Panc1 (cell line): ENCODE measurements around the gene MTFR2. TPM values are rescaled to one million over a fixed set of nuclear protein-coding genes. Genes with fewer than 3 reads are reported as not detected.
A peak's percentile ranks its signal among the peaks of the same experiment; 100 is the strongest.

Experiments
- ATAC-seq: fragments of 200-7000 bp; cut with Tn5 transposase; 2 replicates; pipeline ENCODE4 v1.9.1; 2020; ENCODE audit warnings: mild to moderate bottlenecking, moderate library complexity
- Bru-seq: library from RNA; stranded (reverse); fragments of 400-500 nt; gene quantifications from one replicate; lab custom pipeline; 2021; lab: Mats Ljungman, UMichigan
- BruChase-seq, 2 experiments: library from RNA; stranded (reverse); fragments of 400-500 nt; gene quantifications; one replicate each; lab custom pipeline; 2021; lab: Mats Ljungman, UMichigan
- BruUV-seq: library from RNA; stranded (reverse); fragments of 400-500 nt; replicated peaks from 2 replicates; lab custom pipeline; 2021; lab: Mats Ljungman, UMichigan
- CTCF ChIA-PET: fragments of 300-600 bp; sonication (Branson Sonifier 250); formaldehyde crosslinking; loops from one replicate; lab custom pipeline; 2022; ENCODE audit warnings: antibody characterized with exemption; lab: Charles Lee
- POLR2A ChIA-PET: fragments of 300-600 bp; sonication (Branson Sonifier 250); formaldehyde crosslinking; loops from one replicate; lab custom pipeline; 2022; ENCODE audit warnings: antibody characterized with exemption; lab: Charles Lee
- DNase-seq: peaks from one replicate; pipeline ENCODE4 v3.0.0-alpha.2; 2010; ENCODE audit warnings: low read depth, low spot score
- H3K27ac ChIP-seq: 2 replicates; pipeline ENCODE4 v1.5.1; 2011; ENCODE audit warnings: mild to moderate bottlenecking, low read length, inconsistent platforms
- H3K27me3 ChIP-seq: fragments of 200-500 bp; sonication (Bioruptor generic); 2 replicates; pipeline ENCODE4 v1.6.0; 2014; ENCODE audit warnings: low read length, inconsistent platforms; ENCODE audit not compliant: control insufficient read depth, insufficient read depth
- H3K36me3 ChIP-seq: fragments of 200-500 bp; sonication (Bioruptor generic); 2 replicates; pipeline ENCODE4 v1.5.1; 2014; ENCODE audit warnings: inconsistent platforms, mild to moderate bottlenecking, low read length, moderate library complexity; ENCODE audit not compliant: control insufficient read depth, insufficient read depth
- H3K4me1 ChIP-seq: 2 replicates; pipeline ENCODE4 v1.5.1; 2011; ENCODE audit warnings: inconsistent platforms, mild to moderate bottlenecking, low read length, moderate library complexity; ENCODE audit not compliant: control insufficient read depth, insufficient read depth
- H3K4me3 ChIP-seq, 2 experiments: 2 replicates each; pipeline ENCODE4 v1.5.1; 2011 to 2012; ENCODE audit warnings: low read depth in 2 of 2, low read length in 2 of 2, mild to moderate bottlenecking in 2 of 2, inconsistent platforms in 1 of 2, moderate library complexity in 1 of 2
- H3K9me3 ChIP-seq: fragments of 200-500 bp; sonication (Bioruptor generic); 2 replicates; pipeline ENCODE4 v1.5.1; 2014; ENCODE audit warnings: low read depth, mild to moderate bottlenecking, inconsistent platforms, low read length, moderate library complexity; ENCODE audit not compliant: control insufficient read depth, insufficient read depth
- CTCF ChIP-seq: fragments of 450-650 bp; IDR thresholded peaks from 2 replicates; pipeline ENCODE4 v1.5.1; 2017; ENCODE audit warnings: mild to moderate bottlenecking
- POLR2AphosphoS5 ChIP-seq: IDR thresholded peaks from 2 replicates; pipeline ENCODE4 v1.6.1; 2012; ENCODE audit warnings: mild to moderate bottlenecking, low read depth, low read length, moderate library complexity
- REST ChIP-seq, 2 experiments: IDR thresholded peaks; 2 replicates each; pipeline ENCODE4 v1.6.1; 2011 to 2012; ENCODE audit warnings: low read depth in 2 of 2, control low read depth in 1 of 2, low read length in 1 of 2, mild to moderate bottlenecking in 1 of 2, moderate library complexity in 1 of 2; ENCODE audit not compliant: insufficient read depth in 1 of 2
- SIN3A ChIP-seq: IDR thresholded peaks from 2 replicates; pipeline ENCODE4 v1.6.1; 2012; ENCODE audit warnings: low read depth, mild to moderate bottlenecking, low read length, moderate library complexity, borderline replicate concordance; ENCODE audit not compliant: insufficient read depth
- TCF7L2 ChIP-seq: IDR thresholded peaks from 2 replicates; pipeline ENCODE4 v1.6.1; 2011; ENCODE audit warnings: mild to moderate bottlenecking, low read depth, low read length, inconsistent platforms
- in situ Hi-C: cut with HindIII; loops from 2 replicates; pipeline ENCODE4 v1.10.0; 2016; ENCODE audit warnings: low sequenced_read_pairs, low pct_unique_long_range_greater_than_20kb
- intact Hi-C: fragments of 100-400 bp; cut with micrococcal nuclease; formaldehyde crosslinking; loops from one replicate; pipeline ENCODE4 v1.10.0; 2022; ENCODE audit not compliant: unreplicated experiment
- long read RNA-seq: library from polyadenylated mRNA; unstranded; transcript quantifications from one replicate; pipeline ENCODE4 v2.0.0, GENCODE V29; 2021; ENCODE audit not compliant: unreplicated experiment
- polyA plus RNA-seq: library from polyadenylated mRNA; unstranded; fragments of >200 nt; gene quantifications from one replicate; pipeline ENCODE4 v1.2.1, GENCODE V29; 2012; ENCODE audit warnings: missing spikeins; ENCODE audit not compliant: insufficient read length
- total RNA-seq: library from RNA; stranded (reverse); gene quantifications from one replicate; pipeline ENCODE4 v1.2.1, GENCODE V29; 2021; ENCODE audit not compliant: unreplicated experiment

Gene MTFR2
- total RNA-seq (12.8 TPM), Bru-seq, nascent RNA (percentile 81 among the genes with signal in this experiment), BruChase-seq, experiment 1, labeled RNA remaining after a 2-hour chase (percentile 73 among the genes with signal in this experiment), BruChase-seq, experiment 2, labeled RNA remaining after a 6-hour chase (percentile 64 among the genes with signal in this experiment)
- 4.2 TPM for polyA plus RNA-seq
- long read RNA-seq, transcript MTFR2-203 (8 exons, 1,793 nt): major isoform, 6 of 12 reads
- long read RNA-seq, partial matches to known transcripts: 2 of 12 reads
- long read RNA-seq, other reads (novel, unspliced or antisense): 1 of 12 reads

- in situ Hi-C loops (no loop called here), intact Hi-C loops (loop anchor here (5.0 kb wide), 1 partner anchor 67 kb away; no protein-coding TSS in a partner anchor)
- peak within 1 kb of the TSS; percentile 83 to 93 for H3K4me3 ChIP-seq
- BruUV-seq: TSS peak; percentile 46
- ATAC-seq (peak; percentile 95), DNase-seq (peak; percentile 97)
- H3K27ac ChIP-seq: peak within 1 kb of the TSS; percentile 92
- ChIA-PET POLR2A (no interaction called here), CTCF (no interaction called here)
- no peaks in the 10 kb centered on the region; the same call in 1 of the 2 replicates for H3K36me3 ChIP-seq
- H3K4me1 ChIP-seq: peaks cover 17% of the 10 kb centered on the region
- no peak for TF ChIP-seq REST (IDR thresholded peaks at IDR 0.05; ENCODE audit: insufficient read depth in 1 of 2, low read depth in 2 of 2, low read length in 1 of 2)
- TF ChIP-seq POLR2AphosphoS5: peak; percentile 83
- no peak for TF ChIP-seq TCF7L2
- TF ChIP-seq CTCF: no peak
- peak; percentile 100 for TF ChIP-seq SIN3A
- H3K27me3 ChIP-seq: no peaks in the 10 kb centered on the region
- H3K9me3 ChIP-seq: no peaks in the 10 kb centered on the region
Measured at GRCh38 chr6:136249811-136250685, at the start of gene MTFR2. Gene MTFR2, minus strand, starts transcription at chr6:136250311. Its CDS starts 1,212 bp downstream, at chr6:136249099.

- Histone ChIP-seq H3K36me3 (no peaks in the 10 kb centered on the region), H3K4me3 (no peak overlapping the region), H3K27ac (no peak overlapping the region), H3K27me3 (no peaks in the 10 kb centered on the region), H3K9me3 (no peaks in the 10 kb centered on the region), H3K4me1 (peaks cover 6% of the 10 kb centered on the region; the same call in 1 of the 2 replicates)
- TF ChIP-seq POLR2AphosphoS5: no peak
- no peak for TF ChIP-seq SIN3A
- TF ChIP-seq TCF7L2: no peak
- TF ChIP-seq REST (IDR thresholded peaks at IDR 0.05; ENCODE audit: insufficient read depth in 1 of 2, low read depth in 2 of 2, low read length in 1 of 2): no peak
- no peak for TF ChIP-seq CTCF
- BruUV-seq: no TSS peak
- in situ Hi-C loops (no loop called here), intact Hi-C loops (no loop called here)
- ATAC-seq (no peak), DNase-seq (no peak)
- CTCF ChIA-PET: no interaction called here
- POLR2A ChIA-PET: no interaction called here
Measured at GRCh38 chr6:136294621-136295020, 44.5 kb upstream of the MTFR2 start.
